Parathyroid adenoma (tissue), 2 donors: Measurements from ENCODE around the gene RORB.

Source experiments
- H2AFZ ChIP-seq: fragments of 300-600 bp; sonication (generic); one replicate; pipeline ENCODE4 v1.7.0; 2017; ENCODE audit warnings: antibody characterized with exemption, mild to moderate bottlenecking
- H3K27ac ChIP-seq: fragments of 300-600 bp; sonication (generic); one replicate; pipeline ENCODE4 v1.7.0; 2017
- H3K27me3 ChIP-seq: fragments of 300-600 bp; sonication (generic); one replicate; pipeline ENCODE4 v1.7.0; 2017; ENCODE audit warnings: low read length; ENCODE audit not compliant: control insufficient read depth, insufficient read depth
- H3K36me3 ChIP-seq: fragments of 300-600 bp; sonication (generic); one replicate; pipeline ENCODE4 v1.7.0; 2017; ENCODE audit warnings: low read length; ENCODE audit not compliant: control insufficient read depth, insufficient read depth
- H3K4me1 ChIP-seq: fragments of 300-600 bp; sonication (generic); one replicate; pipeline ENCODE4 v1.7.0; 2017; ENCODE audit warnings: control low read depth
- H3K4me2 ChIP-seq: fragments of 300-600 bp; sonication (generic); one replicate; pipeline ENCODE4 v1.7.0; 2017; ENCODE audit warnings: low read length
- H3K4me3 ChIP-seq: fragments of 300-600 bp; sonication (generic); one replicate; pipeline ENCODE4 v1.7.0; 2017; ENCODE audit warnings: low read depth, low read length
- H3K79me2 ChIP-seq: fragments of 300-600 bp; sonication (generic); one replicate; pipeline ENCODE4 v1.7.0; 2017; ENCODE audit warnings: control low read depth
- H3K9ac ChIP-seq: fragments of 300-600 bp; sonication (generic); one replicate; pipeline ENCODE4 v1.7.0; 2017; ENCODE audit warnings: mild to moderate bottlenecking
- H3K9me3 ChIP-seq: fragments of 300-600 bp; sonication (generic); one replicate; pipeline ENCODE4 v1.7.0; 2017; ENCODE audit warnings: low read length; ENCODE audit not compliant: control insufficient read depth
- CTCF ChIP-seq: fragments of 300-600 bp; sonication (generic); IDR thresholded peaks from one replicate; pipeline ENCODE4 v1.7.0; 2017; ENCODE audit warnings: antibody characterized with exemption, mild to moderate bottlenecking
- donor health status: primary hyperparathyroidism.

Gene RORB

GRCh38 chr9:74589576-74589975, 92.4 kb downstream of the RORB start:
- Histone ChIP-seq H3K79me2 (no peaks in the 10 kb centered on the region), H3K27ac (no peak overlapping the region), H3K4me1 (no peaks in the 10 kb centered on the region), H2AFZ (no peak overlapping the region), H3K9me3 (no peaks in the 10 kb centered on the region), H3K4me2 (no peak overlapping the region), H3K27me3 (no peaks in the 10 kb centered on the region), H3K9ac (no peak overlapping the region), H3K36me3 (no peaks in the 10 kb centered on the region), H3K4me3 (no peak overlapping the region)
- TF ChIP-seq CTCF, result no peak

GRCh38 chr9:74595286-74595685, 98.2 kb downstream of the RORB start:
- no peak overlapping the region for H2AFZ ChIP-seq
- no peaks in the 10 kb centered on the region for H3K79me2 ChIP-seq
- TF ChIP-seq CTCF, result no peak

GRCh38 chr9:74598874-74599273, 101.7 kb downstream of the RORB start:
- no peaks in the 10 kb centered on the region for H3K27me3 ChIP-seq
- no peaks in the 10 kb centered on the region for H3K4me1 ChIP-seq
- no peak overlapping the region for H3K4me3 ChIP-seq
- no peak overlapping the region for H3K27ac ChIP-seq
- H2AFZ ChIP-seq, result no peak overlapping the region
- H3K4me2 ChIP-seq, result no peak overlapping the region
- TF ChIP-seq CTCF, result no peak
- H3K9me3 ChIP-seq, result no peaks in the 10 kb centered on the region
- no peaks in the 10 kb centered on the region for H3K36me3 ChIP-seq
- no peak overlapping the region for H3K9ac ChIP-seq
- H3K79me2 ChIP-seq, result no peaks in the 10 kb centered on the region

More at GRCh38 chr9:74595286-74595685, 98.2 kb downstream of the RORB start:
- no peaks in the 10 kb centered on the region for H3K4me1 ChIP-seq
- H3K27me3 ChIP-seq, result no peaks in the 10 kb centered on the region
- H3K4me3 ChIP-seq, result no peak overlapping the region
- no peaks in the 10 kb centered on the region for H3K36me3 ChIP-seq
- no peak overlapping the region for H3K4me2 ChIP-seq
- no peak overlapping the region for H3K27ac ChIP-seq
- no peak overlapping the region for H3K9ac ChIP-seq
- no peaks in the 10 kb centered on the region for H3K9me3 ChIP-seq

- Histone ChIP-seq H3K27me3 (no peaks in the 10 kb centered on the region), H3K9ac (no peak overlapping the region), H3K4me2 (no peak overlapping the region), H3K27ac (no peak overlapping the region), H3K4me1 (no peaks in the 10 kb centered on the region), H2AFZ (no peak overlapping the region), H3K4me3 (no peak overlapping the region), H3K79me2 (no peaks in the 10 kb centered on the region), H3K9me3 (no peaks in the 10 kb centered on the region), H3K36me3 (no peaks in the 10 kb centered on the region)
- no peak for TF ChIP-seq CTCF
Measured at GRCh38 chr9:74609671-74610405, 112.7 kb downstream of the RORB start.

GRCh38 chr9:74610523-74611061, 113.5 kb downstream of the RORB start:
- Histone ChIP-seq H3K9ac (no peak overlapping the region), H3K4me1 (no peaks in the 10 kb centered on the region), H3K27me3 (no peaks in the 10 kb centered on the region), H3K36me3 (no peaks in the 10 kb centered on the region), H2AFZ (no peak overlapping the region), H3K79me2 (no peaks in the 10 kb centered on the region), H3K4me3 (no peak overlapping the region), H3K27ac (no peak overlapping the region), H3K4me2 (no peak overlapping the region), H3K9me3 (no peaks in the 10 kb centered on the region)
- no peak for TF ChIP-seq CTCF
